GM18498 (cell line): ENCODE results near the gene PTH2.
"Not testable (repeated sequence)": the region's sequence is repeated elsewhere in the genome, so short reads cannot be mapped to it uniquely, and the experiment has no call there.

Source experiments
- ATAC-seq: cut with Tn5 transposase; IDR thresholded peaks from one replicate; pipeline ENCODE4 v1.9.1; 2021; ENCODE audit warnings: mild to moderate bottlenecking, moderate library complexity; ENCODE audit not compliant: unreplicated experiment

The PTH2 gene

GRCh38 chr19:49423071-49423984, at the start of gene PTH2:
PTH2 (minus strand) TSS chr19:49423441; CDS start chr19:49423339, 102 bp downstream.
- ATAC-seq, result no peak

- no peak for ATAC-seq
Measured at GRCh38 chr19:49472936-49473335, 49.7 kb upstream of the PTH2 start.

GRCh38 chr19:49470615-49470978, 47.4 kb upstream of the PTH2 start:
- ATAC-seq, result no peak

GRCh38 chr19:49469828-49470614, 46.8 kb upstream of the PTH2 start:
- ATAC-seq, result peak; percentile 60

GRCh38 chr19:49468746-49469447, 45.7 kb upstream of the PTH2 start:
- ATAC-seq, result peak; percentile 60

GRCh38 chr19:49468199-49468598, 45.0 kb upstream of the PTH2 start:
- no peak for ATAC-seq

- no peak for ATAC-seq
Measured at GRCh38 chr19:49465371-49465770, 42.1 kb upstream of the PTH2 start.

GRCh38 chr19:49463960-49464740, 40.9 kb upstream of the PTH2 start:
- ATAC-seq, result no peak

GRCh38 chr19:49462492-49462891, 39.3 kb upstream of the PTH2 start:
- no peak for ATAC-seq

GRCh38 chr19:49461656-49462055, 38.4 kb upstream of the PTH2 start:
- no peak for ATAC-seq

GRCh38 chr19:49461130-49461529, 37.9 kb upstream of the PTH2 start:
- ATAC-seq, result not testable (repeated sequence)

GRCh38 chr19:49459388-49459787, 36.1 kb upstream of the PTH2 start:
- ATAC-seq, result no peak

GRCh38 chr19:49458567-49458903, 35.3 kb upstream of the PTH2 start:
- no peak for ATAC-seq

GRCh38 chr19:49456326-49456725, 33.1 kb upstream of the PTH2 start:
- ATAC-seq, result no peak

- no peak for ATAC-seq
Measured at GRCh38 chr19:49455773-49456172, 32.5 kb upstream of the PTH2 start.

GRCh38 chr19:49453757-49454240, 30.6 kb upstream of the PTH2 start:
- ATAC-seq, result peak; percentile 0

- ATAC-seq, result peak; percentile 81
Measured at GRCh38 chr19:49453013-49453756, 29.9 kb upstream of the PTH2 start, which contains the start of gene ALDH16A1. ALDH16A1 (plus strand) TSS chr19:49453225; CDS start chr19:49453332, 107 bp downstream.

- peak; percentile 64 for ATAC-seq
Measured at GRCh38 chr19:49451430-49452181, 28.4 kb upstream of the PTH2 start, which contains the start of gene PIH1D1. PIH1D1 (minus strand) TSS chr19:49451814; CDS start chr19:49451574, 240 bp downstream.

- no peak for ATAC-seq
Measured at GRCh38 chr19:49450405-49450804, 27.2 kb upstream of the PTH2 start.
